Measurements from ENCODE around the gene KCNJ10. TPM values are rescaled to one million over a fixed set of nuclear protein-coding genes. Genes with fewer than 3 reads are reported as not detected.

The KCNJ10 gene
- total RNA-seq, 6 experiments from 2014 or later, result 0.23 to 3.1 (median 0.31) TPM; not detected in 1

DNA sequence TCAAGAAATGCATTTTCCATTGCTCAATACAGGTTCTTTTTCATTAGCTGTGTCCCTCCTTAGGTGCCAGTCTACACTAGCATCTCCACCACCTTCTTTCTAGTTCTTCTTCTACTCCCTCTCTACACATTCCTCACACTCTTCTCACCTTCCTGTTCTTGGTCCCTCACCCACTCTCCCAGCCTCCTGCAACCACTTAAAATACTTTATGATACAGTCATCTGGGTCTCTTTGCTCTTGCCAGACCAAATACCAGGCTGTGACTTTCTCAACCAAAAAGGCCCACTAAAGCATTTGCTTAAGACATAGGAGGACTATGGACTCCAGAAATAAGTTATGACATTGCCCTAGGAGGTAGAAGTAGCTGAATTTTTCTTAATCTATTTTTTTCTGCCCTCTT is 73.3 kb downstream of the KCNJ10 start:
- no peaks in the 10 kb centered on the region for H3K27me3 ChIP-seq
- intact Hi-C loops (cut with DNase I), result no loop called here
- H3K4me3 ChIP-seq, result no peak overlapping the region
- TF ChIP-seq POLR2A (IDR thresholded peaks at IDR 0.05), result no peak
- TF ChIP-seq, protein P1, sequence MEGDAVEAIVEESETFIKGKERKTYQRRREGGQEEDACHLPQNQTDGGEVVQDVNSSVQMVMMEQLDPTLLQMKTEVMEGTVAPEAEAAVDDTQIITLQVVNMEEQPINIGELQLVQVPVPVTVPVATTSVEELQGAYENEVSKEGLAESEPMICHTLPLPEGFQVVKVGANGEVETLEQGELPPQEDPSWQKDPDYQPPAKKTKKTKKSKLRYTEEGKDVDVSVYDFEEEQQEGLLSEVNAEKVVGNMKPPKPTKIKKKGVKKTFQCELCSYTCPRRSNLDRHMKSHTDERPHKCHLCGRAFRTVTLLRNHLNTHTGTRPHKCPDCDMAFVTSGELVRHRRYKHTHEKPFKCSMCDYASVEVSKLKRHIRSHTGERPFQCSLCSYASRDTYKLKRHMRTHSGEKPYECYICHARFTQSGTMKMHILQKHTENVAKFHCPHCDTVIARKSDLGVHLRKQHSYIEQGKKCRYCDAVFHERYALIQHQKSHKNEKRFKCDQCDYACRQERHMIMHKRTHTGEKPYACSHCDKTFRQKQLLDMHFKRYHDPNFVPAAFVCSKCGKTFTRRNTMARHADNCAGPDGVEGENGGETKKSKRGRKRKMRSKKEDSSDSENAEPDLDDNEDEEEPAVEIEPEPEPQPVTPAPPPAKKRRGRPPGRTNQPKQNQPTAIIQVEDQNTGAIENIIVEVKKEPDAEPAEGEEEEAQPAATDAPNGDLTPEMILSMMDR (IDR thresholded peaks at IDR 0.05), result no peak
- no peak for DNase-seq
- H3K36me3 ChIP-seq, result no peaks in the 10 kb centered on the region
- H3K9me3 ChIP-seq, result no peaks in the 10 kb centered on the region
- ATAC-seq, result no peak
- H3K4me1 ChIP-seq, result peaks cover 0 to 8% (median 3%) of the 10 kb centered on the region in 4 donors
- H3K27ac ChIP-seq, result no peak overlapping the region

DNA sequence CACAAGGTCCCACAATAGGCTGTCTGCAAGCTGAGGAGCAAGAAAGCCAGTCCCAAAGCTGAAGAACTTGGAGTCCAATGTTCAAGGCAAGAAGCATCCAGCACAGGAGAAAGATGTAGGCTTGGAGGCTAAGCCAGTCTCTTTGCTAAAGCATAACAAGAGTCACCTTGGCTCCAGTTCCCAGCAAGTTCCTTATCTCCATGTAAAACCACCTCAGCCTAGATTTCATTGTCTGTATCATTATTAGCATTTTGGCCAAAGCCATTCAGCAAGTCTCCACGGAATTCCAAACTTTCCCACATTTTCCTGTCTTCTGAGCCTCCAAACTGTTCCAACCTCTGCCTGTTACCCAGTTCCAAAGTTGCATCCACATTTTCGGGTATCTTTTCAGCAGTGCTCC is 75.1 kb downstream of the KCNJ10 start:
- Histone ChIP-seq H3K4me3 (no peak overlapping the region), H3K9me3 (no peaks in the 10 kb centered on the region), H3K4me1 (peaks cover 0 to 11% (median 5%) of the 10 kb centered on the region in 4 donors), H3K36me3 (no peaks in the 10 kb centered on the region), H3K27me3 (no peaks in the 10 kb centered on the region), H3K27ac (no peak overlapping the region)
- intact Hi-C loops (cut with DNase I), result no loop called here
- TF ChIP-seq, protein P1 (IDR thresholded peaks at IDR 0.05), result no peak
- TF ChIP-seq POLR2A (IDR thresholded peaks at IDR 0.05), result no peak
- no peak for ATAC-seq
- WGBS (ENCODE audit: insufficient coverage, low coverage, low lambda C conversion rate, missing lambda C conversion rate), result 70% methylated on average over 2 of the region's 2 CpGs
- no peak for DNase-seq

DNA sequence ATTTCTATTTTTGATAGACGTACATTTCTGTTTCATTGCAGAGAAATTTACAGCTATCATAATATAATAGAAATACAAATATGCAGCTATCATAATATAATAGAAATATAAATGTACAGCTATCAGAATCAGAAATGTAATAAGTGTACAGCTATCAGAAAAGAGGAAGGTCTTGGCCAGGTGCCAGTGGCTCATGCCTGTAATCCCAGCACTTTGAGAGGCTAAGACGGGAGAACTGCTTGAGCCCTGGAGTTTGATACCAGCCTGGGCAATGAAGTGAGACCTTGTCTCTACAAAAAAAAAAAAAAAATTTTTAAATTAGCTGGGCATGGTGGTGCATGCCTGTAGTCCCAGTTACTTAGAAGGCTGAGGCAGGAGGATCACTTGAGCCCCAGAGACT is 76.0 kb downstream of the KCNJ10 start:
- H3K27me3 ChIP-seq, result no peaks in the 10 kb centered on the region
- WGBS (ENCODE audit: insufficient coverage, low coverage, low lambda C conversion rate, missing lambda C conversion rate), result 55% methylated on average over 2 of the region's 2 CpGs
- H3K27ac ChIP-seq, result no peak overlapping the region
- ATAC-seq (no peak), DNase-seq (no peak)
- intact Hi-C loops (cut with DNase I), result no loop called here
- H3K36me3 ChIP-seq, result no peaks in the 10 kb centered on the region
- H3K4me3 ChIP-seq, result no peak overlapping the region
- TF ChIP-seq, protein P1 (IDR thresholded peaks at IDR 0.05), result no peak
- no peak for TF ChIP-seq POLR2A (IDR thresholded peaks at IDR 0.05)
- H3K4me1 ChIP-seq, result peaks cover 0 to 11% (median 5%) of the 10 kb centered on the region in 4 donors
- no peaks in the 10 kb centered on the region for H3K9me3 ChIP-seq

DNA sequence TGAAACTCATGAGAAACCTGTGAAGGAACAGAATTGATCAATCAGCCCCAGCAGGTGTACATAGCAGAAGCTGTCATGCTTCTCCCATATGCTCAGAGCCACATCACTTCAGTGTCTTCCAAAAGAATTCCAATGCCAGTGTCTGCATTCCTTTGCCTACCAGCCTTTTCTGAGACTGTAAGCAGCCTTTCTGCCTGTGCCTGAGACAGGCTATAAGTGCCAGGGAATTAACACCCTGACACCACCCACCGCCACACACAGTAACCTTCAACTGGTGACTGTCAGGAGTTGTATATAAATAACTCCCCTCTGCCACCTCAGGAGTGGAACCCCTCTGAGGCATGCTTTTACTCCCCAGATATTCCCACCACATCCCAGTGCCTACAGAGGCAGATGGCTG is 77.8 kb downstream of the KCNJ10 start:
- WGBS (ENCODE audit: insufficient coverage, low coverage, low lambda C conversion rate, missing lambda C conversion rate), result no CpG with 5 or more reads among the region's 1 CpG
- Histone ChIP-seq H3K9me3 (no peaks in the 10 kb centered on the region), H3K4me3 (no peak overlapping the region), H3K27ac (peak overlapping the region; percentile 21 to 71 (median 36)), H3K27me3 (no peaks in the 10 kb centered on the region), H3K4me1 (peaks cover 0 to 11% (median 5%) of the 10 kb centered on the region in 4 donors), H3K36me3 (no peaks in the 10 kb centered on the region)
- DNase-seq (no peak), ATAC-seq (peak; percentile 38 to 65 (median 58))
- no peak for TF ChIP-seq POLR2A (IDR thresholded peaks at IDR 0.05)
- TF ChIP-seq, protein P1 (IDR thresholded peaks at IDR 0.05), result no peak
- intact Hi-C loops (cut with DNase I), result no loop called here

DNA sequence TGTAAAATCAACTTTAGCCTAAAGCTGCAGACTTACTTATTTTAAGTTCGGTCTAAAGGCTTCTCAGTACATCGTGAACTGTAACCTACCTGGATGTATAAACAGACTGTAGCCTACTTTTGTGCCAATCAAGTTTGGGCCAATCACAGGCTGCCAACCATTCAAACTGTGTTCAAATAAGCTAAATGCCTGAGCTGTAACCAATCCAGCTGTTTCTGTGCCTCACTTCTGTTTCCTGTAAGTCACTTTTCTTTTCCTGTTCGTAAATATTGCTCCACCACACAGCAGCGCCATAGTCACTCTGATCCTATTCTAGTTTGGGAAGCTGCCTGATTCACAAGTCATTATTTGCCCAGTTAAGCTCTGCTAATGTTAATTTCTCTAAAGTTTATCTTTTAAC is 78.4 kb downstream of the KCNJ10 start:
- Histone ChIP-seq H3K9me3 (no peaks in the 10 kb centered on the region), H3K27ac (peak overlapping the region; percentile 21 to 71 (median 36)), H3K36me3 (no peaks in the 10 kb centered on the region), H3K4me1 (peaks cover 0 to 11% (median 5%) of the 10 kb centered on the region in 4 donors), H3K27me3 (no peaks in the 10 kb centered on the region), H3K4me3 (peak overlapping the region in 2 of 3 donors; percentile 31 to 39)
- 3% methylated on average over 4 of the region's 4 CpGs for WGBS (ENCODE audit: insufficient coverage, low coverage, low lambda C conversion rate, missing lambda C conversion rate)
- DNase-seq, result peak in 2 of 3 donors; percentile 61 to 78
- intact Hi-C loops (cut with DNase I), result no loop called here
- peak; percentile 72 for TF ChIP-seq POLR2A (IDR thresholded peaks at IDR 0.05)
- TF ChIP-seq, protein P1 (IDR thresholded peaks at IDR 0.05), result no peak
- ATAC-seq, result peak; percentile 93 to 96 (median 95)

Measured in right lobe of liver (tissue), 6 donors.